K562 (cell line): ENCODE data around the gene CRYZL1. TPM values are rescaled to one million over a fixed set of nuclear protein-coding genes. Genes with fewer than 3 reads are reported as not detected.

Source experiments
- HOXB6 ChIP-seq: fragments of 250-450 bp; sonication (Bioruptor Pico); IDR thresholded peaks from 2 replicates; pipeline ENCODE4 v1.5.1; 2022; ENCODE audit warnings: mild to moderate bottlenecking, borderline replicate concordance
- KAT7 ChIP-seq: sonication (generic); formaldehyde crosslinking; IDR thresholded peaks from 2 replicates; pipeline ENCODE4 v1.8.0; 2022; ENCODE audit warnings: missing genetic modification reagents, mild to moderate bottlenecking, borderline replicate concordance
- polyA plus RNA-seq, 8 experiments: library from polyadenylated mRNA; depleted of rRNA in 4 of 8; stranded (reverse) in 5 of 8; unstranded in 3 of 8; fragments of >200 nt; fragmentation: Nextera tagmentation in 2 of 8; fragmentation: Illumina TruSeq in 1 of 8; extraction: Ambion mirVana in 2 of 8; extraction: Trizol in 1 of 8; gene quantifications; 2 replicates each; pipeline versions ENCODE4 v1.2.1 to v1.2.3, GENCODE V29; 2011 to 2014; ENCODE audit warnings: inconsistent platforms in 1 of 8, missing spikeins in 1 of 8
- total RNA-seq, 7 experiments: library from RNA; depleted of rRNA in 6 of 7; stranded (reverse); fragments of >200 nt in 6 of 7; fragmentation: Illumina TruSeq in 2 of 7; extraction: Trizol in 2 of 7; gene quantifications; 2 replicates each; pipeline versions ENCODE4 v1.2.1 to v1.2.3, GENCODE V29; 2011 to 2021; ENCODE audit warnings: low replicate concordance in 1 of 7
- TF ChIP-seq, protein P1 (sequence below): fragments of 450-650 bp; IDR thresholded peaks from 2 replicates; pipeline ENCODE4 v1.6.1; 2016; ENCODE audit warnings: mild to moderate bottlenecking, moderate library complexity
- TF ChIP-seq, protein P2 (sequence below), 2 experiments: fragments of 450-650 bp; IDR thresholded peaks; 2 replicates each; pipeline ENCODE4 v1.6.1; 2016
- TF ChIP-seq, protein P3 (sequence below): fragments of 250-450 bp; sonication (Bioruptor Pico); IDR thresholded peaks from 2 replicates; pipeline ENCODE4 v1.8.0; 2021; ENCODE audit warnings: moderate library complexity, mild to moderate bottlenecking, inconsistent platforms
- TF ChIP-seq, protein P4 (sequence below): fragments of 250-450 bp; sonication (Bioruptor Pico); IDR thresholded peaks from 2 replicates; pipeline ENCODE4 v1.5.0; 2021
- TF ChIP-seq, protein P5 (sequence below): fragments of 250-450 bp; sonication (Bioruptor Pico); IDR thresholded peaks from 2 replicates; pipeline ENCODE4 v1.9.0; 2021; ENCODE audit warnings: mild to moderate bottlenecking, inconsistent platforms
- TF ChIP-seq, protein P6 (sequence below): fragments of 450-650 bp; IDR thresholded peaks from one replicate; pipeline ENCODE4 v1.6.1; 2018; ENCODE audit warnings: mild to moderate bottlenecking, moderate library complexity; ENCODE audit not compliant: partially characterized antibody

The CRYZL1 gene
- total and polyA plus RNA-seq, 9 of the 15 experiments (the other 6 are each of a cell fraction or from before 2014, with no cell fraction given): 19.9 to 98.2 (median 39.2) TPM

DNA sequence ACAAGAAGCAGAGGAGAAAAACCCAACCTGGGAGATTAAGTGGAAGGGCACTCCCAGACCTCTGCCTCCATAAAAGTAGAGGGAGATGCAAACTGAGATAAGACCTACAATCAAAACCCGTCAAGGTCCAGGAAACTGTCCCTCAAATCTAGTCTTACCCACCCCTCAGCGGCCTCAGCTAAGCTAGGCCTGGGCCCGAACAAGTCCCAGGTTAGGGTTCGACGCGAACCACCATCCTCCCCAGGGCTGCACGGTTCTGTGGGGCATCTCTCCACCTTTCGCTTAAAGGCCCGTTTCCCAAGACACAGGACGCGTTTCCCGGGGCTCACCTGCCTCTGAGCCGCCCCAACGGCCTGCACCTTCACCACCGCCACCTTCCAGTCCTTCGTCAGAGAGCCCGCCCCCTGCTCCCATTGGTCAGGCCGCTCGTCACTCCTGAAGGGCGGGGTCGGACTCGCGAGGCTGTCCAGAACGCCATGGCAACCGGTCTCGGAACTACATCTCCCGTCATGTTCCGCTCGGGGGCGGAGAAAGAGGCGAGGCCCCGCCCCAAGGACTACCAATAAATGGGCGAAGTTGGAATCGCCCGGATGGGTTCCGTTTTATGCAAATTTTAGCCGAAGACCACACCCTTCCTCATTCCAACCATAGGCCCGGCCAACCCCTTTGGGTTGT lies at the start of gene CRYZL1 (continued):
- TF ChIP-seq, protein P1, sequence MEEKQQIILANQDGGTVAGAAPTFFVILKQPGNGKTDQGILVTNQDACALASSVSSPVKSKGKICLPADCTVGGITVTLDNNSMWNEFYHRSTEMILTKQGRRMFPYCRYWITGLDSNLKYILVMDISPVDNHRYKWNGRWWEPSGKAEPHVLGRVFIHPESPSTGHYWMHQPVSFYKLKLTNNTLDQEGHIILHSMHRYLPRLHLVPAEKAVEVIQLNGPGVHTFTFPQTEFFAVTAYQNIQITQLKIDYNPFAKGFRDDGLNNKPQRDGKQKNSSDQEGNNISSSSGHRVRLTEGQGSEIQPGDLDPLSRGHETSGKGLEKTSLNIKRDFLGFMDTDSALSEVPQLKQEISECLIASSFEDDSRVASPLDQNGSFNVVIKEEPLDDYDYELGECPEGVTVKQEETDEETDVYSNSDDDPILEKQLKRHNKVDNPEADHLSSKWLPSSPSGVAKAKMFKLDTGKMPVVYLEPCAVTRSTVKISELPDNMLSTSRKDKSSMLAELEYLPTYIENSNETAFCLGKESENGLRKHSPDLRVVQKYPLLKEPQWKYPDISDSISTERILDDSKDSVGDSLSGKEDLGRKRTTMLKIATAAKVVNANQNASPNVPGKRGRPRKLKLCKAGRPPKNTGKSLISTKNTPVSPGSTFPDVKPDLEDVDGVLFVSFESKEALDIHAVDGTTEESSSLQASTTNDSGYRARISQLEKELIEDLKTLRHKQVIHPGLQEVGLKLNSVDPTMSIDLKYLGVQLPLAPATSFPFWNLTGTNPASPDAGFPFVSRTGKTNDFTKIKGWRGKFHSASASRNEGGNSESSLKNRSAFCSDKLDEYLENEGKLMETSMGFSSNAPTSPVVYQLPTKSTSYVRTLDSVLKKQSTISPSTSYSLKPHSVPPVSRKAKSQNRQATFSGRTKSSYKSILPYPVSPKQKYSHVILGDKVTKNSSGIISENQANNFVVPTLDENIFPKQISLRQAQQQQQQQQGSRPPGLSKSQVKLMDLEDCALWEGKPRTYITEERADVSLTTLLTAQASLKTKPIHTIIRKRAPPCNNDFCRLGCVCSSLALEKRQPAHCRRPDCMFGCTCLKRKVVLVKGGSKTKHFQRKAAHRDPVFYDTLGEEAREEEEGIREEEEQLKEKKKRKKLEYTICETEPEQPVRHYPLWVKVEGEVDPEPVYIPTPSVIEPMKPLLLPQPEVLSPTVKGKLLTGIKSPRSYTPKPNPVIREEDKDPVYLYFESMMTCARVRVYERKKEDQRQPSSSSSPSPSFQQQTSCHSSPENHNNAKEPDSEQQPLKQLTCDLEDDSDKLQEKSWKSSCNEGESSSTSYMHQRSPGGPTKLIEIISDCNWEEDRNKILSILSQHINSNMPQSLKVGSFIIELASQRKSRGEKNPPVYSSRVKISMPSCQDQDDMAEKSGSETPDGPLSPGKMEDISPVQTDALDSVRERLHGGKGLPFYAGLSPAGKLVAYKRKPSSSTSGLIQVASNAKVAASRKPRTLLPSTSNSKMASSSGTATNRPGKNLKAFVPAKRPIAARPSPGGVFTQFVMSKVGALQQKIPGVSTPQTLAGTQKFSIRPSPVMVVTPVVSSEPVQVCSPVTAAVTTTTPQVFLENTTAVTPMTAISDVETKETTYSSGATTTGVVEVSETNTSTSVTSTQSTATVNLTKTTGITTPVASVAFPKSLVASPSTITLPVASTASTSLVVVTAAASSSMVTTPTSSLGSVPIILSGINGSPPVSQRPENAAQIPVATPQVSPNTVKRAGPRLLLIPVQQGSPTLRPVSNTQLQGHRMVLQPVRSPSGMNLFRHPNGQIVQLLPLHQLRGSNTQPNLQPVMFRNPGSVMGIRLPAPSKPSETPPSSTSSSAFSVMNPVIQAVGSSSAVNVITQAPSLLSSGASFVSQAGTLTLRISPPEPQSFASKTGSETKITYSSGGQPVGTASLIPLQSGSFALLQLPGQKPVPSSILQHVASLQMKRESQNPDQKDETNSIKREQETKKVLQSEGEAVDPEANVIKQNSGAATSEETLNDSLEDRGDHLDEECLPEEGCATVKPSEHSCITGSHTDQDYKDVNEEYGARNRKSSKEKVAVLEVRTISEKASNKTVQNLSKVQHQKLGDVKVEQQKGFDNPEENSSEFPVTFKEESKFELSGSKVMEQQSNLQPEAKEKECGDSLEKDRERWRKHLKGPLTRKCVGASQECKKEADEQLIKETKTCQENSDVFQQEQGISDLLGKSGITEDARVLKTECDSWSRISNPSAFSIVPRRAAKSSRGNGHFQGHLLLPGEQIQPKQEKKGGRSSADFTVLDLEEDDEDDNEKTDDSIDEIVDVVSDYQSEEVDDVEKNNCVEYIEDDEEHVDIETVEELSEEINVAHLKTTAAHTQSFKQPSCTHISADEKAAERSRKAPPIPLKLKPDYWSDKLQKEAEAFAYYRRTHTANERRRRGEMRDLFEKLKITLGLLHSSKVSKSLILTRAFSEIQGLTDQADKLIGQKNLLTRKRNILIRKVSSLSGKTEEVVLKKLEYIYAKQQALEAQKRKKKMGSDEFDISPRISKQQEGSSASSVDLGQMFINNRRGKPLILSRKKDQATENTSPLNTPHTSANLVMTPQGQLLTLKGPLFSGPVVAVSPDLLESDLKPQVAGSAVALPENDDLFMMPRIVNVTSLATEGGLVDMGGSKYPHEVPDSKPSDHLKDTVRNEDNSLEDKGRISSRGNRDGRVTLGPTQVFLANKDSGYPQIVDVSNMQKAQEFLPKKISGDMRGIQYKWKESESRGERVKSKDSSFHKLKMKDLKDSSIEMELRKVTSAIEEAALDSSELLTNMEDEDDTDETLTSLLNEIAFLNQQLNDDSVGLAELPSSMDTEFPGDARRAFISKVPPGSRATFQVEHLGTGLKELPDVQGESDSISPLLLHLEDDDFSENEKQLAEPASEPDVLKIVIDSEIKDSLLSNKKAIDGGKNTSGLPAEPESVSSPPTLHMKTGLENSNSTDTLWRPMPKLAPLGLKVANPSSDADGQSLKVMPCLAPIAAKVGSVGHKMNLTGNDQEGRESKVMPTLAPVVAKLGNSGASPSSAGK: peak; percentile 73
- TF ChIP-seq KAT7 (no peak), HOXB6 (no peak)
- TF ChIP-seq, protein P2, sequence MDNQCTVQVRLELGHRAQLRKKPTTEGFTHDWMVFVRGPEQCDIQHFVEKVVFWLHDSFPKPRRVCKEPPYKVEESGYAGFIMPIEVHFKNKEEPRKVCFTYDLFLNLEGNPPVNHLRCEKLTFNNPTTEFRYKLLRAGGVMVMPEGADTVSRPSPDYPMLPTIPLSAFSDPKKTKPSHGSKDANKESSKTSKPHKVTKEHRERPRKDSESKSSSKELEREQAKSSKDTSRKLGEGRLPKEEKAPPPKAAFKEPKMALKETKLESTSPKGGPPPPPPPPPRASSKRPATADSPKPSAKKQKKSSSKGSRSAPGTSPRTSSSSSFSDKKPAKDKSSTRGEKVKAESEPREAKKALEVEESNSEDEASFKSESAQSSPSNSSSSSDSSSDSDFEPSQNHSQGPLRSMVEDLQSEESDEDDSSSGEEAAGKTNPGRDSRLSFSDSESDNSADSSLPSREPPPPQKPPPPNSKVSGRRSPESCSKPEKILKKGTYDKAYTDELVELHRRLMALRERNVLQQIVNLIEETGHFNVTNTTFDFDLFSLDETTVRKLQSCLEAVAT (IDR thresholded peaks at IDR 0.05): no peak
- TF ChIP-seq, protein P3, sequence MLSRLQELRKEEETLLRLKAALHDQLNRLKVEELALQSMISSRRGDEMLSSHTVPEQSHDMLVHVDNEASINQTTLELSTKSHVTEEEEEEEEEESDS: no peak
- TF ChIP-seq, protein P4, sequence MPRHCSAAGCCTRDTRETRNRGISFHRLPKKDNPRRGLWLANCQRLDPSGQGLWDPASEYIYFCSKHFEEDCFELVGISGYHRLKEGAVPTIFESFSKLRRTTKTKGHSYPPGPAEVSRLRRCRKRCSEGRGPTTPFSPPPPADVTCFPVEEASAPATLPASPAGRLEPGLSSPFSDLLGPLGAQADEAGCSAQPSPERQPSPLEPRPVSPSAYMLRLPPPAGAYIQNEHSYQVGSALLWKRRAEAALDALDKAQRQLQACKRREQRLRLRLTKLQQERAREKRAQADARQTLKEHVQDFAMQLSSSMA: no peak
- TF ChIP-seq, protein P5, sequence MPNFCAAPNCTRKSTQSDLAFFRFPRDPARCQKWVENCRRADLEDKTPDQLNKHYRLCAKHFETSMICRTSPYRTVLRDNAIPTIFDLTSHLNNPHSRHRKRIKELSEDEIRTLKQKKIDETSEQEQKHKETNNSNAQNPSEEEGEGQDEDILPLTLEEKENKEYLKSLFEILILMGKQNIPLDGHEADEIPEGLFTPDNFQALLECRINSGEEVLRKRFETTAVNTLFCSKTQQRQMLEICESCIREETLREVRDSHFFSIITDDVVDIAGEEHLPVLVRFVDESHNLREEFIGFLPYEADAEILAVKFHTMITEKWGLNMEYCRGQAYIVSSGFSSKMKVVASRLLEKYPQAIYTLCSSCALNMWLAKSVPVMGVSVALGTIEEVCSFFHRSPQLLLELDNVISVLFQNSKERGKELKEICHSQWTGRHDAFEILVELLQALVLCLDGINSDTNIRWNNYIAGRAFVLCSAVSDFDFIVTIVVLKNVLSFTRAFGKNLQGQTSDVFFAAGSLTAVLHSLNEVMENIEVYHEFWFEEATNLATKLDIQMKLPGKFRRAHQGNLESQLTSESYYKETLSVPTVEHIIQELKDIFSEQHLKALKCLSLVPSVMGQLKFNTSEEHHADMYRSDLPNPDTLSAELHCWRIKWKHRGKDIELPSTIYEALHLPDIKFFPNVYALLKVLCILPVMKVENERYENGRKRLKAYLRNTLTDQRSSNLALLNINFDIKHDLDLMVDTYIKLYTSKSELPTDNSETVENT (CRISPR knock-in tag): no peak
- TF ChIP-seq, protein P6, sequence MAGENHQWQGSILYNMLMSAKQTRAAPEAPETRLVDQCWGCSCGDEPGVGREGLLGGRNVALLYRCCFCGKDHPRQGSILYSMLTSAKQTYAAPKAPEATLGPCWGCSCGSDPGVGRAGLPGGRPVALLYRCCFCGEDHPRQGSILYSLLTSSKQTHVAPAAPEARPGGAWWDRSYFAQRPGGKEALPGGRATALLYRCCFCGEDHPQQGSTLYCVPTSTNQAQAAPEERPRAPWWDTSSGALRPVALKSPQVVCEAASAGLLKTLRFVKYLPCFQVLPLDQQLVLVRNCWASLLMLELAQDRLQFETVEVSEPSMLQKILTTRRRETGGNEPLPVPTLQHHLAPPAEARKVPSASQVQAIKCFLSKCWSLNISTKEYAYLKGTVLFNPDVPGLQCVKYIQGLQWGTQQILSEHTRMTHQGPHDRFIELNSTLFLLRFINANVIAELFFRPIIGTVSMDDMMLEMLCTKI: no peak
